HG03439 (cell line): ENCODE data around the gene RALGPS1.

Experiments
- ATAC-seq: cut with Tn5 transposase; IDR thresholded peaks from one replicate; pipeline ENCODE4 v1.9.1; 2021; ENCODE audit warnings: mild to moderate bottlenecking, moderate library complexity; ENCODE audit not compliant: unreplicated experiment

Gene RALGPS1

DNA sequence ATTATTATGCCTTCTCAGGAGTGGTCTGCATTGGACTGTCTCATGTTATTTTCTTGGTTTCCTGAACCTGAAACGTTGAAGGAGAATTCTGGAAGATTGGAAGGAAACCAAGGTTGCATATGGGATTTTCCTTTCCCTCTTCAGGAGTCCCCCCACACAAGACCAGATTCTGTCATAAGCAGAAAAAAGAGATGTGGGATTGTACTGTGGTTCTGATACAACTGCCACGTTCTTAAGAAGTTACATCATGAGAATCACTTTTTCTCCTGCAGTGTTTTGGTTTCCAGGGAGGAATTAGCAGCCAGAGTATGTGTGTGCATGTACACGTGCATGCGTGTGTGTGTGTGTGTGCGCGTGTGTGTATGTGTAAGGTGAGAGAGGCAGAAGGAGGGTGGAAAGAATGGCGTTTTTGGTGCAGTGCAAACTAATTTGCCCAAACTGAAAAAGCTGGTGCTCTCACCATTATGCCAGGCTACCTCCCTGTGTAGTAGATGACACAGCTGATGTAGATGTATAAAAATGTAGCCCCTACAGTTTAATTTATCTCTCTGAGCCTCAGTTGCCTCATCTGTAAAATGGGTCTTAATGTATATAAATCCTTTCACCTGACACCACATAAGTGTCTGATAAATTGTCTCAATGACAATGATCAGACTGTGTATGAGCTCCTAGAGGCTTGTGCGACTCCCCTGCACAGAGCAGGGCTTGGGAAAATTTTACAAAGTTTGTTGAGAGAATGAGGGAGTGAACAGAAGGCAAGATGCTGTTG lies 38.6 kb downstream of the RALGPS1 start:
- no peak for ATAC-seq

DNA sequence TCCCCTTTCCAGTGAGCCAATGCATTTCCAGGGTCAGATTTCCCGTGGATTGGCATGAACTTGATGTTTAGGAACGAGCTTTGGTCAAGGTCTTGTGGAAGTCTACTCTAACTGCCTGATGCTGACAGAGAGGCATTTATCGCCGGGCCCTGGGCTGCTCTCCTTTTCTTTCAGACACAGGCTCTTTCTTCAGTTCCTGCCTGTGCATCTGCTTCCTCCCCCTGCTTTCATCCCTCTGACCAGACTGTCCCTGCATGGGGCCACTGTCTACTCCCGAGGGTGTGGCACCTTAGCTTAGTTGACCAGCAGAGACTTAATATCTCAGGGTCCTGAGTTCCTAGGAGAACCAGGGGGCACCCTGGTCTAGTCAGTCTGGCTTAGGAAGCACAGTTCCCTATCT lies 41.2 kb downstream of the RALGPS1 start:
- ATAC-seq, result no peak

DNA sequence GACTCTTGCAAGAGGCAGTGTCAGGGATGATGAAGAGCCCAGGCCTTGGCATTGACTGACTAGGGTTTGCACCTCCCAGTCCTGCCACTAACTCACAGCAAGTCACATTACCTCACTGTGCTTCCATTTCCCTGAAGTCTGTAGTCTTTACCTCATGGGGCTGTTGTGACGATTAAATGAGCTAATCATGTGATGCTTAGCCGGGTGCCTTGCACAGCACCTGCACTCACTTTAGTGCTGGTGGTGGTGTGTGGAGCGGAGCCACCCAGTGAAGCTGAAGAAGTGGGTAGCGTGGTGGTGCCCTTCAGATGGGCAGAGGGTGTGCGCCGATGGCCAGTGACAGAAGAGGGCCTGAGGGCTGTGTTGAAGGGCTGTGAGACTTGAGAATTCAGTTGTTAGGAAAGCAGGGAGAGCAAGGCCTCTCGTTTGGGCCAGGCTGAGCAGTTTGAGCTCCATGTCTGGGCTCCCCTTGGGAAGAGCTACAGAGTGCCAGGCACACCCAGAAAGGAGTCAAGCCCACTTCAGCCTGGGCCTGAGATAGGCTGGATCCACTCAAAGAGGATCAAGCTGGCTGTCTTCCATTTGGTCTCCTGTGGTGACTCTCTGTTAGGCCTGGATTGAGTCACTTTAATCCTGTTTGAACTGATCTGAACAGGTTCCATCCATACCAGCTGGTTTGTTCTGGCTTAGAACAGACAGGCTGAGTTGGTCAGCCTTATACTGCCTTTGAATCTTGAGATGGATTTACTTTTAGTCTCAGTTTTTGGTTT lies 42.5 kb downstream of the RALGPS1 start:
- ATAC-seq, result no peak

DNA sequence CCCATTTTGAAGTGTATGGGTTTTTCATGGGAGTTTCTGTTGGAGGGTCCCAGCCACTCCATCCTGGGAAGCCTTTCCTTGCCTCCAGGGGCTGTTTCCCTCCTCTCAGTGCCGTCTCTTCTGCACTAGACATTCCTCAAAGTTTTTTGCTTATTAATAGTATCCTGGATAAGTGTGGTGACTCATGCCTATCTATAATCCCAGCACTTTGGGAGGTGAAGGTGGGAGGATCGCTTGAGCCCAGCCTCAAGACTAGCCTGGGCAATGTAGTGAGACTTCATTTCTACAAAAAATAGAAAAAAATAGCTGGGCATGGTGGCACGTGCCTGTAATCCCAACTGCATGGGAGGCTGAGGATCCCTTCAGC lies 43.1 kb downstream of the RALGPS1 start:
- no peak for ATAC-seq

GRCh38 chr9:126959336-126959735 lies 44.8 kb downstream of the RALGPS1 start:
- no peak for ATAC-seq

- ATAC-seq, result no peak
These were observed 45.3 kb downstream of the RALGPS1 start for GRCh38 chr9:126959917-126960316.

- no peak for ATAC-seq
These were observed 47.8 kb downstream of the RALGPS1 start for GRCh38 chr9:126962336-126962735.

DNA sequence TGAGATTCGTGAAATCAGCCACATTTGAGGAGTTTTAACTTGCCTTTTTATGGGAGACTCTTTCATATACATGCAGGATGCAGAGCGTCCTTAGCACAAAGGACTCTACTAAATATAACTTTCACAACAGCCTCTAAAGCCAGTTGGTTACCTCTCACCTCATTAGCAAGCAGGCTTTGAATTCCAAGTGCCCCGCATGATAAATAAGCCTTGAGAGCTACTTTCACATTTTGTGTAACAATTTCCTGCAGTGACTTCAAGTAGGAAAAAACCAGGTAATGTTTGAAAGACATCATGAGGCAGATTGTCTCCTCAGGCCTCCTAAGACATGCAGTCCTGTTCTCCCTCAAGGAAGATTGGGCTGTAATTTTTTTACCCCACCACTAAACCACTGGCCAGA lies 50.5 kb downstream of the RALGPS1 start:
- no peak for ATAC-seq

DNA sequence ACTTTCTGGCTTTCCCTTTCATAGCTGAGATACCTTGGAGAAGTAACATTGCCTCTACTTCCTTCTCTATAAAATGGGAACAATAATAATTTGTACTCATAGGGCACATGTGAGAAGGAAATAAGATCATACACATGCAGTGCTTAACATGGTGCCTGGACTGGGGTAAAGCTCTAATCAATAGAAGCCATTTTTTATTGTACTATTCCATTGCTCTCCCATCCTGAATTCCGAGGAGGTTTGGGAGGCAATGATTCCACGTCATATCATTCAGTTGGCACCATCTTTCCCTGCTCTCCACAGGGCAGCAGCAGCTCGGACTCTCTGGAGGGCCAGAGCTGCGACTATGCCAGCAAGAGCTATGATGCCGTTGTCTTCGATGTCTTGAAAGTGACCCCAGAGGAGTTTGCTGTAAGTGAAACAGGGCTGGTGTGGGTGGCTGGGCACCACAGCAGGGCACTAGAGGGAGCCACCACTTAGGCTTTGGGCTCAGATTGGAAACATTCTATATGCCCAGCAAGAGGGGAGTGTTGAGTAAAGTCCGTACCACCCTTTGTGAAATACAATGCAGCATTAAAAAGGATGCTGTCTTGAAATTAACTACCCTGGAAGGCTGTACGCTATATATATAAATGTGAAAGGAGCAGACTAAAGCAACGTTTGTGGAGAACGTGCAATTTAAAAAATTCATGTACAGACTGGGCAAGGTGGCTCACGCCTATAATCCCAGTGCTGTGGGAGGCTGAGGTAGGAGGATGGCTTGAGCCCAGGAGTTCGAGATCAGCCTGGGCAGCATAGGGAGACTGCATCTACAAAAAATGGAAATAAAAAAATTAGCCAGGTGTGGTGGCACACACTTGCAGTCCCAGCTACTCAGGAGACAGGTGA lies 51.2 kb downstream of the RALGPS1 start:
- ATAC-seq, result no peak

- ATAC-seq, result no peak
These were observed 56.7 kb downstream of the RALGPS1 start for GRCh38 chr9:126971261-126971660.

DNA sequence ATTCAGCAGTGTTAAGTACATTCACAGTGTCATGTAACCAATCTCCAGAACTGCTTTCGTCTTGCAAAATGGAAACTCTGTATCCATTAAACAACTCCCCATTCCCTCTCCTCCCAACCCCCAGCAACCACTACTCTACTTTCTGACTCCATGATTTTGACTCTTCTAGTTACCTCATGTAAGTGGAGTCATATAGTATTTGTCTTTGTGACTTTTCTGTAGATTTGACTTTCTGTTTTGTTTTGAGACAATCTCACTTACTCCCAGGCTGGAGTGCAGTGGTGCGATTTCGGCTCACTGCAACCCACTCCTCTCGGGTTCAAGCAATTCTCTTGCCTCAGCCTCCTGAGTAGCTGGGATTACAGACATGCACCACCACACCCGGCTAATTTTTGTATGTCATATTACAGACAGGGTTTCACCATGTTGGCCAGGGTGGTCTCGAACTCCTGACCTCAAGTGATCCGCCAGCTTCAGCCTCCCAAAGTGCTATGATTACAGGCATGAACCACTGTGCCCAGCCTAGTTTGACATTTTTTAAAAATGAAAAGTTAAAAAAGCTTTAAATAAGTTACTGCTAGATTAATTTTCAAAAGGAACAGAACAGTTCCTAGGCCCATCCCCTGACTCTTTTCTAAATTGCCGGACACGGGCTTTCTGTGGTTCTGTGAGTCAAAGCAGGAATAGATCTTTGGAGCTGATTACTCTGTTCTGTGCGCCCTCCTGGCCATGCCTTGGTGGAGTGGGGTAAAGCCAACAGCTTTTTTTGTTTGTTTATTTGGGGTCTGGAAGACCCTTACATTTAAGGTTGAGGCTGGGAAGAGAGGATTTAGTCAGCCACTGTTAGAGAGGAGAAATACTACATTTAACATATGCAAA lies 59.3 kb downstream of the RALGPS1 start:
- ATAC-seq, result no peak

DNA sequence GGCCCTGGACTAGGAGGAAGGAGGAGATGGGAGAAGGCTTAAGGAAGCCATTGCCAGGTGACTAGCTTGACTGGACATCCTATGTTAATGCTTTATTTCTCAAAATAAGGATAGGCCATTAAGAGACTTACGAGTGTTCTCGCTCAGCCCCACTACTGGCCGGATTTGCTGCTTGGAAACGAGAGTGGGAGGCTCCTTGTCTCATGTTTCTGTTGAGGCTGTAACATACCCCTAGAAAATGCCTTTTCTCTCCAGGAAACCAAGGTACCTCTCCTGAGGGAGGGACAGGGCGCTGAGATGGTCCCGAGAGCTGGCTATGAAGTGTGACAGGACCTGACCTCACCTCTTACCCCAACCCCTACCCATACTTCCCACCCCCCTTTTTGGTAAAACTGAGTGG lies 60.0 kb downstream of the RALGPS1 start:
- no peak for ATAC-seq

- ATAC-seq, result no peak
These were observed 61.0 kb downstream of the RALGPS1 start for GRCh38 chr9:126975327-126976220.

DNA sequence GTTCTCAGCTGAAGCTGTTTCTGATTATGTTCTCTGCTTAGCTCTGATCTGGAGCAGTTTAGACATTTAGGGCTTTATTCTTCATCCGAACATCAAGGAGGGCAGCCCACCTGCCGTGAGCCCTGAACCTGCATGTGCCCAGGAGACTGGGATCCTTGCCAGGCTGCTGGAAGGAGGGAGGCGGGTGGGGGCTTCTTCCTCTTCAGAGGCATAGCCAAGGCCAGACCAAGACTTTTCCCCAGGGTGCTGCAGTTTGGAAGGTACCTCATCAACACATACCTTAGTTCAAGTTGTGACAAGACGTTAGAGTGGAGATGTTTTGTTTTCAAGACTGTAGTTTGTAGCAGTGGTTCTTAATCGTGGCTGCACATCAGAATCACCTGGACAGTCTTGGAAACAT lies 64.9 kb downstream of the RALGPS1 start:
- no peak for ATAC-seq

GRCh38 chr9:126980231-126980630 lies 65.6 kb downstream of the RALGPS1 start:
- ATAC-seq, result no peak

DNA sequence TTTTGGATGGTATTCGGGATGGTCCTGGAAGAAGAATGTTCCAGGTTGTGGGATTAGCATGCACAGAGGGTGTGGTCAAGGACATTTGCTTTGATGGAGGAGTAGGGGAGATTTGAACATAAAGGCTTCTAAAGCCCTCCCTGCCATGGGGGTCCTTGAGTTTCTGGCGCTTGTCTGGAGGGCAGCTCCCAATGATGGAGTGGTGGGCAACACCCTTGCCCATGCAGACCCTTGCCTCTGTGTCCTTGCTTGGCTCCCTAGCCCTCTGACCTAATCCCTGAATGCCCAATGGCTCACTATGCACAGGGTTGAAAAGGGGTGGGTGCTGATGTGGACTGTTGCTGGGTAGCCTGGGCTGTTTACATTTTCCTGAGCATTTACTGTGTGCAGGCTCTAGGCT lies 66.6 kb downstream of the RALGPS1 start:
- no peak for ATAC-seq

GRCh38 chr9:126982215-126983002 lies 67.8 kb downstream of the RALGPS1 start:
- ATAC-seq, result no peak

DNA sequence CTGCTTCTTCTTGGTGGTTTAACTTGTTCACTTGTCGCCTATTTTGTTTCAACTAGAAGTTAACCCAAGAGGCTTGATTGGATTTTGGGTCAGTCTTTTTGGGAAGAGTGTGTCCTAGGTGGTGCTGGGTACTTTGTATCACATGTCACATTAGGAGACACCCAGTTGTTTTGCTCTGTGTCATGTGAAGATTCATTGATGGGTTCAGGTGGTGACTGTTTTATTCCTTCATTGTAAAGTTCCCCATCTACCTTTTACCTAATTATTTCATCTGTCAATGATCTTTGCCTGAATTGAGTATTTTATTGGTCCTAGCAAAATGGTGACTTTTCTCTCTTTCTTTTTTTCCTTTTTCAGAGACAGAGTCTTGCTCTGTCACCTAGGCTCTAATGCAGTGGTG lies 69.2 kb downstream of the RALGPS1 start:
- ATAC-seq, result no peak

DNA sequence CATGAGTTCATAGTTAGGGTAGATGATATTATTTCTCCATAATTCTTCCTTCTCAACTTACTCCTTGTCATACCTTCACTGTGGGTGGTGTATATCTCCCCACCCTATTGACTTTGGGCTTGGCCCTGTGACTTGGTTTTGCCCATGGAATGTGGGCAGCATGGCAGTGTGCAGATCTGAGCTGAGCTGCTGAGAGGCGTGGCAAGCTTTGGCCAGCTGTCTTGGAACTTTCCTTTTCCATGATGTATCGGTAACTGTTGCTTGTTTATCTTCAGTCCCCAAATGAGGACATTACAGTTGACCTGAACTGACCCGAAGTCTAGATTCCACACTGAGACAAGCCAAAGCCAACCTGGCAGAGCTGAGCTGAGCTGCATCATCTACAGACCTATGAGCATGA lies 70.4 kb downstream of the RALGPS1 start:
- no peak for ATAC-seq
